ENCODE results near the gene ARHGAP24.

DNA sequence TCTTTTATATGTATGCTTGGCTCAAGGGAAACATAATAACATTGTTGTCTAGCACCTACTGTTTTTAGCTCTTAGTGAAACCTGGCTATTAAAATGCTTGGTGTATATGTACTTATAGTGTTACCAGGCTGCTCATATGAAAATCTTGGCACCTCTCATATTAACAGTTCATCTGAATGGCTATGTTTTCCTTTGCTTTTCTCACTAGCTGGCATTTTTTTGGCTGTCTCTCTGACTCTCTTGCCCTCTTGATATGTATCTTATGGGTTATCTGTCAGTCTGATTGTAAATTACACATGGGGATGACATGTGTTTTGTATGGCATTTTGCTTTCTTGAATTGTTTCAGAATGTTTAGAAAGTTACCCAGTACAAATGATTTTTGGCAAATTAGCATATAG, 158.0 kb downstream of the ARHGAP24 start:
- TF ChIP-seq, protein P1, sequence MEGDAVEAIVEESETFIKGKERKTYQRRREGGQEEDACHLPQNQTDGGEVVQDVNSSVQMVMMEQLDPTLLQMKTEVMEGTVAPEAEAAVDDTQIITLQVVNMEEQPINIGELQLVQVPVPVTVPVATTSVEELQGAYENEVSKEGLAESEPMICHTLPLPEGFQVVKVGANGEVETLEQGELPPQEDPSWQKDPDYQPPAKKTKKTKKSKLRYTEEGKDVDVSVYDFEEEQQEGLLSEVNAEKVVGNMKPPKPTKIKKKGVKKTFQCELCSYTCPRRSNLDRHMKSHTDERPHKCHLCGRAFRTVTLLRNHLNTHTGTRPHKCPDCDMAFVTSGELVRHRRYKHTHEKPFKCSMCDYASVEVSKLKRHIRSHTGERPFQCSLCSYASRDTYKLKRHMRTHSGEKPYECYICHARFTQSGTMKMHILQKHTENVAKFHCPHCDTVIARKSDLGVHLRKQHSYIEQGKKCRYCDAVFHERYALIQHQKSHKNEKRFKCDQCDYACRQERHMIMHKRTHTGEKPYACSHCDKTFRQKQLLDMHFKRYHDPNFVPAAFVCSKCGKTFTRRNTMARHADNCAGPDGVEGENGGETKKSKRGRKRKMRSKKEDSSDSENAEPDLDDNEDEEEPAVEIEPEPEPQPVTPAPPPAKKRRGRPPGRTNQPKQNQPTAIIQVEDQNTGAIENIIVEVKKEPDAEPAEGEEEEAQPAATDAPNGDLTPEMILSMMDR (conservative IDR thresholded peaks at IDR 0.05; ENCODE audit: low read depth in 2 of 2), result no peak
- TF ChIP-seq EZH2 (IDR thresholded peaks at IDR 0.05; ENCODE audit: low read depth, unreplicated experiment) (no peak), POLR2AphosphoS5 (IDR thresholded peaks at IDR 0.05; ENCODE audit: low read depth) (no peak), CREB1 (CRISPR knock-in tag; IDR thresholded peaks at IDR 0.05; ENCODE audit: low read depth) (no peak), JUNB (IDR thresholded peaks at IDR 0.05; ENCODE audit: unreplicated experiment) (no peak), ZNF331 (CRISPR knock-in tag; IDR thresholded peaks at IDR 0.05; ENCODE audit: low read depth) (no peak), EZH2phosphoT487 (IDR thresholded peaks at IDR 0.05; ENCODE audit: unreplicated experiment) (no peak), ZNF114 (CRISPR knock-in tag; IDR thresholded peaks at IDR 0.05) (no peak), STAT1 (IDR thresholded peaks at IDR 0.05; ENCODE audit: unreplicated experiment) (no peak)
- TF ChIP-seq, protein P2, sequence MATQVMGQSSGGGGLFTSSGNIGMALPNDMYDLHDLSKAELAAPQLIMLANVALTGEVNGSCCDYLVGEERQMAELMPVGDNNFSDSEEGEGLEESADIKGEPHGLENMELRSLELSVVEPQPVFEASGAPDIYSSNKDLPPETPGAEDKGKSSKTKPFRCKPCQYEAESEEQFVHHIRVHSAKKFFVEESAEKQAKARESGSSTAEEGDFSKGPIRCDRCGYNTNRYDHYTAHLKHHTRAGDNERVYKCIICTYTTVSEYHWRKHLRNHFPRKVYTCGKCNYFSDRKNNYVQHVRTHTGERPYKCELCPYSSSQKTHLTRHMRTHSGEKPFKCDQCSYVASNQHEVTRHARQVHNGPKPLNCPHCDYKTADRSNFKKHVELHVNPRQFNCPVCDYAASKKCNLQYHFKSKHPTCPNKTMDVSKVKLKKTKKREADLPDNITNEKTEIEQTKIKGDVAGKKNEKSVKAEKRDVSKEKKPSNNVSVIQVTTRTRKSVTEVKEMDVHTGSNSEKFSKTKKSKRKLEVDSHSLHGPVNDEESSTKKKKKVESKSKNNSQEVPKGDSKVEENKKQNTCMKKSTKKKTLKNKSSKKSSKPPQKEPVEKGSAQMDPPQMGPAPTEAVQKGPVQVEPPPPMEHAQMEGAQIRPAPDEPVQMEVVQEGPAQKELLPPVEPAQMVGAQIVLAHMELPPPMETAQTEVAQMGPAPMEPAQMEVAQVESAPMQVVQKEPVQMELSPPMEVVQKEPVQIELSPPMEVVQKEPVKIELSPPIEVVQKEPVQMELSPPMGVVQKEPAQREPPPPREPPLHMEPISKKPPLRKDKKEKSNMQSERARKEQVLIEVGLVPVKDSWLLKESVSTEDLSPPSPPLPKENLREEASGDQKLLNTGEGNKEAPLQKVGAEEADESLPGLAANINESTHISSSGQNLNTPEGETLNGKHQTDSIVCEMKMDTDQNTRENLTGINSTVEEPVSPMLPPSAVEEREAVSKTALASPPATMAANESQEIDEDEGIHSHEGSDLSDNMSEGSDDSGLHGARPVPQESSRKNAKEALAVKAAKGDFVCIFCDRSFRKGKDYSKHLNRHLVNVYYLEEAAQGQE (IDR thresholded peaks at IDR 0.05; ENCODE audit: unreplicated experiment), result no peak
- TF ChIP-seq, protein P3, sequence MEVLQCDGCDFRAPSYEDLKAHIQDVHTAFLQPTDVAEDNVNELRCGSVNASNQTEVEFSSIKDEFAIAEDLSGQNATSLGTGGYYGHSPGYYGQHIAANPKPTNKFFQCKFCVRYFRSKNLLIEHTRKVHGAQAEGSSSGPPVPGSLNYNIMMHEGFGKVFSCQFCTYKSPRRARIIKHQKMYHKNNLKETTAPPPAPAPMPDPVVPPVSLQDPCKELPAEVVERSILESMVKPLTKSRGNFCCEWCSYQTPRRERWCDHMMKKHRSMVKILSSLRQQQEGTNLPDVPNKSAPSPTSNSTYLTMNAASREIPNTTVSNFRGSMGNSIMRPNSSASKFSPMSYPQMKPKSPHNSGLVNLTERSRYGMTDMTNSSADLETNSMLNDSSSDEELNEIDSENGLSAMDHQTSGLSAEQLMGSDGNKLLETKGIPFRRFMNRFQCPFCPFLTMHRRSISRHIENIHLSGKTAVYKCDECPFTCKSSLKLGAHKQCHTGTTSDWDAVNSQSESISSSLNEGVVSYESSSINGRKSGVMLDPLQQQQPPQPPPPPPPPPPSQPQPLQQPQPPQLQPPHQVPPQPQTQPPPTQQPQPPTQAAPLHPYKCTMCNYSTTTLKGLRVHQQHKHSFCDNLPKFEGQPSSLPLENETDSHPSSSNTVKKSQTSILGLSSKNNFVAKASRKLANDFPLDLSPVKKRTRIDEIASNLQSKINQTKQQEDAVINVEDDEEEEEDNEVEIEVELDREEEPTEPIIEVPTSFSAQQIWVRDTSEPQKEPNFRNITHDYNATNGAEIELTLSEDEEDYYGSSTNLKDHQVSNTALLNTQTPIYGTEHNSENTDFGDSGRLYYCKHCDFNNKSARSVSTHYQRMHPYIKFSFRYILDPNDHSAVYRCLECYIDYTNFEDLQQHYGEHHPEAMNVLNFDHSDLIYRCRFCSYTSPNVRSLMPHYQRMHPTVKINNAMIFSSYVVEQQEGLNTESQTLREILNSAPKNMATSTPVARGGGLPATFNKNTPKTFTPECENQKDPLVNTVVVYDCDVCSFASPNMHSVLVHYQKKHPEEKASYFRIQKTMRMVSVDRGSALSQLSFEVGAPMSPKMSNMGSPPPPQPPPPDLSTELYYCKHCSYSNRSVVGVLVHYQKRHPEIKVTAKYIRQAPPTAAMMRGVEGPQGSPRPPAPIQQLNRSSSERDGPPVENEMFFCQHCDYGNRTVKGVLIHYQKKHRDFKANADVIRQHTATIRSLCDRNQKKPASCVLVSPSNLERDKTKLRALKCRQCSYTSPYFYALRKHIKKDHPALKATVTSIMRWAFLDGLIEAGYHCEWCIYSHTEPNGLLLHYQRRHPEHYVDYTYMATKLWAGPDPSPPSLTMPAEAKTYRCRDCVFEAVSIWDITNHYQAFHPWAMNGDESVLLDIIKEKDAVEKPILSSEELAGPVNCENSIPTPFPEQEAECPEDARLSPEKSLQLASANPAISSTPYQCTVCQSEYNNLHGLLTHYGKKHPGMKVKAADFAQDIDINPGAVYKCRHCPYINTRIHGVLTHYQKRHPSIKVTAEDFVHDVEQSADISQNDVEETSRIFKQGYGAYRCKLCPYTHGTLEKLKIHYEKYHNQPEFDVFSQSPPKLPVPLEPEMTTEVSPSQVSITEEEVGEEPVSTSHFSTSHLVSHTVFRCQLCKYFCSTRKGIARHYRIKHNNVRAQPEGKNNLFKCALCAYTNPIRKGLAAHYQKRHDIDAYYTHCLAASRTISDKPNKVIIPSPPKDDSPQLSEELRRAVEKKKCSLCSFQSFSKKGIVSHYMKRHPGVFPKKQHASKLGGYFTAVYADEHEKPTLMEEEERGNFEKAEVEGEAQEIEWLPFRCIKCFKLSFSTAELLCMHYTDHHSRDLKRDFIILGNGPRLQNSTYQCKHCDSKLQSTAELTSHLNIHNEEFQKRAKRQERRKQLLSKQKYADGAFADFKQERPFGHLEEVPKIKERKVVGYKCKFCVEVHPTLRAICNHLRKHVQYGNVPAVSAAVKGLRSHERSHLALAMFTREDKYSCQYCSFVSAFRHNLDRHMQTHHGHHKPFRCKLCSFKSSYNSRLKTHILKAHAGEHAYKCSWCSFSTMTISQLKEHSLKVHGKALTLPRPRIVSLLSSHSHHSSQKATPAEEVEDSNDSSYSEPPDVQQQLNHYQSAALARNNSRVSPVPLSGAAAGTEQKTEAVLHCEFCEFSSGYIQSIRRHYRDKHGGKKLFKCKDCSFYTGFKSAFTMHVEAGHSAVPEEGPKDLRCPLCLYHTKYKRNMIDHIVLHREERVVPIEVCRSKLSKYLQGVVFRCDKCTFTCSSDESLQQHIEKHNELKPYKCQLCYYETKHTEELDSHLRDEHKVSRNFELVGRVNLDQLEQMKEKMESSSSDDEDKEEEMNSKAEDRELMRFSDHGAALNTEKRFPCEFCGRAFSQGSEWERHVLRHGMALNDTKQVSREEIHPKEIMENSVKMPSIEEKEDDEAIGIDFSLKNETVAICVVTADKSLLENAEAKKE (CRISPR knock-in tag; IDR thresholded peaks at IDR 0.05), result no peak
